NCI-H510A (cell line): ENCODE data around the gene APMAP.

ENCODE experiments used
- DNase-seq: peaks from one replicate; lab custom pipeline; 2025; lab: John Stamatoyannopoulos, UW

Gene APMAP

DNA sequence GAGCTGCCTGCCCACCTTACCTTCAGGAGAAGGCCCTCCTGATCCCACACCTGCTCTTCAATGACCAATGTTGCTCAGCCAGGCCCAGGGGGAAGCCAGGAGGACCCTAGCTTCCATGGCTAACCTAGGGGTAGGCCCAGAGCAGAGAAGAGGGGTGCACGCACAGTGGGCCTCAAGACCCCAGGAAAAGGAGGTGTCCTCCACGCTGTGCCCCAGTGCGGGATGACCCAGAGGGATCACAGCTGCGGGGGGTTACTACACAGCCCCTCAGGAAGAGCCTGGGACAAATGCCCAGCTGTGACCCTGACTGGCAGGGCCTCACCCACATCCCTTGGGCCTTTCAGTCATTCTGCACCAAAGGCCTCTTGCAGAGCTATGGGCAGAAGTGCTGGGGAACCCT is 31.6 kb upstream of the APMAP start:
- no peak for DNase-seq

DNA sequence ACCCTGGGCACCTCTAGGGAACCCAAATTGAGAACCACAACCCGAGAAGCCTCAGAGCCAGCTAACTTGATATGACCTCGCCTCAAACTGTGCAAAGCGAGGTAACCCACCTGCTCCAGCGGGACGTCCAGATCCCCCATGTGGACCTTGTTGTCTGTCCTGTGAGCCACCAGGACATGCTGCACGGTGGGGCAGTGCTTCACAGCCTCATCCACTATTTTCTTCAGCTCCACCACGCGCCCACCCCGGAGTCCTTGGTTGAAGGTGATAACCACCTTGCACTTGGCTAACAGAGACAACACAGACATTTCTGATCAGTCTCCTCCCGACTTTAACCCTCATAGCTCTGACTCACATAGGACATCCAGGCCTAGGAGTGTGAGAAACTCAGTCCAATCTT is 30.8 kb upstream of the APMAP start:
- no peak for DNase-seq

DNA sequence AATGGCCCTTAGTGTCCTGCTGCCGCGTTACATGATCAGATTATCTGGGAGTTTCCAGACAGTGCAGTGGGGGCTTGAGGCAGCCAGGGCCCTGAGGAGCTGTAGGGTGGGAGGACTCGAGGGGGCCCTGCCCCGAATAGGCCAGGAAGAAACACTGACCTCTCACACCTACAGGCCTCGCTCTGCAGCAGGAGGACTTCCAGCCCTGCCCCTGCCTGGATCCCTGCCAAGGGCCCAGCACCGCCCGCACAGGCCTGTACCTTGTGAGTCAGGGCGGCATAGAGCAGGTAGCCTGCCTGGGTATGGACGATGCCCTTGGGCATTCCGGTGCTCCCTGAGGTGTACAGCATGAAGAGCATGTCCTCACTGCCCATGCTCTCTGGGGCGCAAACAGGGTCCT is 30.1 kb upstream of the APMAP start:
- peak; percentile 43 for DNase-seq

DNA sequence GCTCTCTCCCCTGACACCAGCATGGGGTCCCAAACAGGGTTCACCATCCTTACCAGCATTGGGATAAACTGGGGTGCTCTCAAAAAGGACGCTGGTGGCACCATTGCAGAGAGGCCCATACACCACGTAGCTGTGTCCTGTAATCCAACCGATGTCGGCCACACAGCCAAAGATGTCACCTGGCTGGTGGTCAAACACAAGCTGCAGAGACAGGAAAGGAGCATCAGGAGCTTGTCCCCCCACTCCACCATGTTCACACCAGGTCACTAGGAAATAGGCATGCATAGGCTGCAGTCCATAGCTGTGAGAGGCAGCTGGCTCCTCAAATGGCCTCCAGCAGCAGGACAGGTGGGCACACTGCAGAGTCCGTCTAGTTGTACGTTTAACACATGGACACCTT is 28.8 kb upstream of the APMAP start:
- DNase-seq, result no peak

DNA sequence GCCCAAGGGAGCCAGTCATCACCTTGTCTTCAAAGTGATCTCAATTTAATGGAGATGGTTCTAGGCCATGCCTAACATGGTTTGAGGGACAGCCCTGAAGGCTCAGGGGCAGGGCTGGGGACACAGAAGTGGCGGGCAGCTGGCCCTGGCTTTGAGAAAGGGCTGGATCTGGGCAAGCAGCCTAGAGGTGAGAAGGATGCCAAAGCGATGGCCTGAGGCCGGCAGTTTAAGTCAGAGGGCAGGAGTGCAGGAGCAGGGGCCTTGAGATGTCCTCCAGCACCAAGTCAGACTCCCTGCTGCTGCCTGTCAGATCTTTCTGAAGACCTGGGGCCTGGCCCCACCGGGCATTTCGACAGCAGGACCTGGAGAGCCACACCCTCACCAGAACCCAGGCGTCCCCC is 28.4 kb upstream of the APMAP start:
- DNase-seq, result no peak

GRCh38 chr20:25020345-25020744 is 27.8 kb upstream of the APMAP start:
- DNase-seq, result no peak

DNA sequence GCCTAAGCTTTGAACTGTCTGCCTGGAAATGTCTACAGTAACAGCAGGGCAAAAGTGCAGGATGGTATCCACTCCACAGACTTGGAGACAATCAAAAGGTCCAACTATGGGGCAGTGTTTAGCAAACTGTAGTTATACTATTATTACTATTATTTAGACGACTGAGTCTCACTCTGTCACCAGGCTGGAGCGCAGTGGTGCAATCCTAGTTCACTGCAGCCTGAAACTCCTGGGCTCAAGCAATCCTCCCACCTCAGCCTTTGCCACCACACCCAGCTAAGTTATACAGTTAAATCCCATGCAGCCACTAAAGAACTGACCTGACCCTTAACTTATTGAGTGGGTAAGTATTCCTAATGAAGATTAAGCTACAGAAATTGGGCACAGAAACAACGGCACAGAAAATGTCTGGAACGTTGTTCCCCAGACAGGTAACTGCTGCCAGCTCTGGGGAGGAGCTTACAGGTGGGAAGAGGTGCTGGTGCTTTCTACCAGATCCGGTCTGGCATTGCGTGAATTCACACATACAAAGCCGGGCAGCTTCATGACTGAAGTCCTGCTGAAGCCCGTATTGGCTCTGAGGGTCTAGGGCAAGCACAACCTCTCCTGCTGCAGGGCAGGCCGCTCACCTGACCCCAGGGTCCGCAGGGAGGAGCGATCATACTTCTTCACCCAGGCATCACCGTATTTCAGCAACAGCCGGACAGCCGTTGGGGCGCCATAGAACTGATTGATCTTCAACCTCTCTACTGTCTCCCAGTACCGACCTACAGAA is 27.0 kb upstream of the APMAP start:
- DNase-seq, result no peak

DNA sequence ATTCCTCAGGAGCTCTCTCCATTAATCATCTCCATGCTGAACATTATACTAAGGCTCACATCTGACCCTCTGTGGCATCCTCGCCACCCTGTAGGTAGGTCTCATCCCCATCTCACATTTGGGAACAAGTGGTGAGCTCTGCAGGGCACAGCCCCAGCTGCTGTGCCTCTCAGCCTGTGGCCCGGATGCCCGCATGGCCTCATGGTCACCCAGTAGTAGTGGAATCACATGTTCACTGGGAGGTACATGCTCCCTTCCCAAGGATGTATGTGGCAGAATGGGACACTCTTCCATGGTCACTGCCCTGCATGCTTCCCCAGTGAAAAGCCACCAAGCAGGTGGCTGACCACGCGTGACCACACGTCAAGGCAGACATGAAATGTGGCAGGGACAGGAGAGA is 26.3 kb upstream of the APMAP start:
- no peak for DNase-seq

DNA sequence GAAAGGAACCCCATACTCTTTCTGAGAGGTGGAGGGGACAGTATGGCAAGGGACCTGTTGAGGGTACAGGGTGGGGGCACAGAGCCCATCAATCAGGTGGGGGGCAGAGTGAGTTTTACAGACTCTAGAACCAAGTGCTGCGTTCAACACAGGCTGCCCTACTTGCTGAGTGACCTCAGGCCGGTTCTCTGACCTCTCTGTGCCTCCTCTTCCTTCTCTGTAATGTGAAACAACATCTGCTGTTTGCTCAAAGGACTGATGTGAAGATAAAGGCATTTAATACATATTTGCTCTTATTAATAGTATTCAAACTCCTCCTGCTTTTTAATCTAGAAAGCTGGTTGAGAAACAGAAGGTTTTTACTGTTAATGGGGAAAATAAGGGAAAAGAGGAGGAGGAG is 25.9 kb upstream of the APMAP start:
- no peak for DNase-seq

DNA sequence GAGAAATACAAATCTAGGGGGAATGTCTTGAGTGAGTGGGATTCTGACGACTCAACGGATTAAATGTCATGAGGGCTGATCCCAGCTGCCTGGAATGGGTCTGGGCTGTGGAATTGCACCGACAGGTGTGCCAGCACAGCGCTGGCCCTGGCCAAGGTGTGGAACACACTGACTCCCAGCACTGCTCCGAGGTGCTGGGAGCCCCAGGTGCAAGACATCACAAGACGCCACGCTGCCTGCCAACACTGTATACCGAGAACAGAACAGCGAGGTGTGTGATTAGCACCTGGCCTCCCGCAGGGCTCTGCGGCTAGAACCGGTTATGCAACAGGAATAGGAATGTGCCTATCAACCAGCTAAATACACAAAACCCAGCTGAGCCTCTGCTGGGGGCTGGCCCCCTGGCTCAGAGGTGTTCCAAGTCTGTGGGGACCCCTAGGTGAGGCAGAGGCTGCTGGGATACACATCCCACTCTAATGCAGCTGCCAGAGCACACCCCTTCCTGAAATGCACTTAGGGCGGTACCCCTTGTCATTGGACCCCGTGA is 24.8 kb upstream of the APMAP start:
- DNase-seq, result peak; percentile 96

DNA sequence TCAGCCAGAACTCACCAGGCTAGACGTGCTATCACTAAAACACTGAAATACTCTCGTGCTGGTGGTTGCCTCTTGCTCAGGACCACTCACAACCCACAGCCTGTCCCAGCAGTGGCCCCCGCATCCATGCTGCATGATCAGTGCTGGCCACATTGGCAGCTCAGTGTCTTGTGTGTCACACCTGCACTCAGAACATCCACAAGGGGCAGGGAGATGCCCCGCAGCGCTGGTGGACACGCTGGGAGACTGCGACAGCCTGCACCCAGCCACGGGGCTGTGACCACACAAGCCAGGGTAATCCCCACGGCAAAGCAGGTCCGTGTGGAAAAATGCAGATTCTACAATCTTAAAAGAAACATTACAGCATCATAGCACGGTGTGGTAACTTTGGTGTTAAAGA is 23.9 kb upstream of the APMAP start:
- no peak for DNase-seq

GRCh38 chr20:25015986-25016385 is 23.4 kb upstream of the APMAP start:
- DNase-seq, result peak; percentile 59

DNA sequence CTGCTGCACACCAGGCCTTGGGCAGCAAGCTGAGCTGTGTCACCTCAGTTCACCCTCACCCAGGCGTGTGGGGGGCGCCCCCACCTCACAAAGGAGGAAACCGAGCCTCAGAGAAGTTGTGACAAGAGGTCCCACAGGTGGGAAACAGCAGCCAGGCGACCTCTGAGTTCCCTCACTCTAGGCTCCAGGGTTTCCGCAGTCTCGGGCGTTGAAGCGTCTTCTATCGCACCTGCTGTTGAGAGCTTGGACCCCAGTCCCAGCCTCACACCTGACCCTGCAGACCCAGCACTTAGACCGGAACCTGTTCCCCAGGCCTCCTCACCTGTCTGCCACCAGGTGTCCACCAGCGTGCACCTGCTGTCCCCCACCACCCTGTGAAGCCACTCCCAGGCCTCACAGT is 22.3 kb upstream of the APMAP start:
- peak; percentile 88 for DNase-seq

GRCh38 chr20:25013478-25014380 is 21.2 kb upstream of the APMAP start:
- DNase-seq, result no peak

GRCh38 chr20:25012616-25013189 is 20.2 kb upstream of the APMAP start:
- DNase-seq, result no peak

DNA sequence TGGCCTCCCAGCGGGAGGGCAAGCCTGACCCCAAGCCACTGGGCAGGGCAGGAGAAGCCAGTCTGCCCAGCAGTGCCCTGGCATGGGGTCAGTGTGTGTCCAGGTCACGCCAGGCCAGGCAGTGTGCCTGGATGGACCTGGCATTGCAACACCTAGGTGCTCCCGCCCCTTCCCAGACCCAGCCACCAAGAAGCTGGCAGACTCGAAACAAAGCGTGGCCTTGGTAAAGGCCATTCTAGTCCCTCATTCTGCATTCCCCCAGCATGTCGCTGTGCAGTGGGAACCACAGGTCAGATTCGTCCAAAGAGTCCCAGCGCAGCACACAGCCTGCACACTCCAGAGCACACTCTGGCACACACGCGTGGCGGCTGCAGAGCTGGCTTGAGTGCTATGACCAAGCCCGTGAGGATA is 19.3 kb upstream of the APMAP start:
- DNase-seq, result no peak

GRCh38 chr20:25011261-25011660 is 18.7 kb upstream of the APMAP start:
- no peak for DNase-seq

DNA sequence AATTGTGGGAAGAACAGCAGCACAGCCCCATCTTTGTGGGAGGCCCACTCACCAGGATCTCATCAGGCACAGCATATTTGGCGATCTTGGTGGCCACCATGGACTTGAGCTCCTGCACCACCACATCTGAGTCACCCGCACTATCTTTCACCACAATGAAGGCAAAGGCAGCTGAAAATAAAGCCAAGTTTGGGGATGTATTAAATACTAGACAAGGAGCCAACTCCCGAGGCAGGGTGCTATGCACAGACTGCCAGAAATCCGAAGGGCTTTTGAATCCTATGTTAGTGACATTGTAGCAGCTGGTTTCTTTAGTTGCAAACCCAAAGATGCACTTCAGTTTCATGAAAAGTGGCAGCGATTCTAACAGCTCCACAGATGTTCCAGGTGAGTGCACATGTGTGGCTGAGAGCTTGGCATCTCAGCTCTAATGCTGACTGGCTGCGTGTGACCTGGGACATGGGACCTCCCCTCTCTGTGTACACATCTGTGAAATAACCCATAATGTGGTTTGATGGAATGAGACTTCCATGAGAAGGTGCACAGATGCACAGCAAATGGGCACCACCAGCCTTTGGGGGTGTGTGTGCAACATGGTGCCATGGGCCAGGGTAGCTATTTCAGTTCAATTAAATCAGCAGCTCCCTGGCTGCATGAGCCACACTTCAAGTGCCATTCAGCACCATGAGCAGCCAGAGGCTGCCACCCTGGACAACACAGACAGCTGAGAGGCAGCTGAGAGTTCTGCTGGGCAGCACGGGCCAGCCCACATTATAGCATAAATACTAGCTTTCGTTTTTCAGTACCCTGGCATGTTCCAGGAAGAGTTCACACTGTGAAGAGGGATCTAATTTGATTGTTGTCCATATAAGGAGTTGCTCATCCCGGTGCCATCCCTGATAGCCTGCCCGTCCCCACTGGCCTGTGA is 16.9 kb upstream of the APMAP start:
- peak; percentile 66 for DNase-seq

- DNase-seq, result no peak
Measured at GRCh38 chr20:25008388-25009217, 16.1 kb upstream of the APMAP start.

- no peak for DNase-seq
Measured at GRCh38 chr20:25007491-25008305, 15.1 kb upstream of the APMAP start.
